Activated CD8-positive, alpha-beta T cell treated with anti-CD3 and anti-CD28 coated beads, Interleukin-2, amount 10 ng/mL, durations not matched to agents 7 days and 5 days (primary cell): ENCODE data around the gene CAB39L. TPM values are rescaled to one million over a fixed set of nuclear protein-coding genes. Genes with fewer than 3 reads are reported as not detected.

Experiments
- ATAC-seq: fragments of 150-1000 bp; cut with Tn5 transposase; one replicate; pipeline ENCODE4 v1.10.0; 2021; ENCODE audit warnings: moderate library complexity
- CTCF ChIA-PET: fragments of 350-600 bp; sonication (Branson Sonifier 250); formaldehyde crosslinking; loops from one replicate; lab custom pipeline; 2021; ENCODE audit warnings: antibody characterized with exemption; lab: Charles Lee
- POLR2A ChIA-PET: fragments of 350-600 bp; sonication (Branson Sonifier 250); formaldehyde crosslinking; loops from one replicate; lab custom pipeline; 2021; ENCODE audit warnings: antibody characterized with exemption; lab: Charles Lee
- DNase-seq: peaks from one replicate; pipeline ENCODE4 v3.0.0-alpha.2; 2020
- H3K27ac Mint-ChIP-seq: one replicate; pipeline ENCODE4 v1.8.0; 2021; ENCODE audit warnings: mild to moderate bottlenecking, mixed read lengths
- H3K27me3 Mint-ChIP-seq: one replicate; pipeline ENCODE4 v1.8.0; 2021; ENCODE audit warnings: low read depth, mixed read lengths
- H3K36me3 Mint-ChIP-seq: one replicate; pipeline ENCODE4 v1.8.0; 2021; ENCODE audit warnings: low read depth, mixed read lengths
- H3K4me1 Mint-ChIP-seq: one replicate; pipeline ENCODE4 v1.8.0; 2021; ENCODE audit warnings: low read depth, mixed read lengths
- H3K4me3 Mint-ChIP-seq: one replicate; pipeline ENCODE4 v1.8.0; 2021; ENCODE audit warnings: mild to moderate bottlenecking, mixed read lengths
- H3K9me3 Mint-ChIP-seq: one replicate; pipeline ENCODE4 v1.8.0; 2022; ENCODE audit warnings: mixed read lengths; ENCODE audit not compliant: insufficient read depth
- total RNA-seq, 2 experiments: library from RNA; stranded (reverse); gene quantifications; one replicate each; pipeline ENCODE4 v1.2.3, GENCODE V29; 2021

The CAB39L gene
- total RNA-seq, 2 experiments from 2014 or later: 2.3 to 2.6 TPM

DNA sequence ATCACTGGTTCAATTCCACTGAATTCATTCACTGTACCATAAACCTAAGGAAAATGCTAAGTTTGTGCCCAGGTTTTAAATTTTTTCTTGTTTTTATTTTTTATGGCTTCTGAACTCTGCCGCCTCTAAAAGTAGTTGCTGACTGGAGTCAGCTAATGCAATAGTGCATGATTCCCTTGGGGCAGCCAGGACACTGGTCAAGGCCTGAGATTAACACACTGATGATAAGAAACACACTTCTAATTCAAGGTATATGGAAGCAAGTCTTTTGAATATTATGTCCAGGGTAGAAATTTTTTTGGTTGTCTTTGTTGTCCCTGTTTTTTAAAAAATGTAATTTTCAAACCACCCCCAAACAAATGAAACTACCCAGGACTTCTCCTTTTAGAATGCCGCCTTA lies 123.9 kb downstream of the CAB39L start:
- ChIA-PET CTCF (no interaction called here), POLR2A (no interaction called here)
- Mint-ChIP-seq H3K27me3 (peaks cover 2% of the 10 kb centered on the region), H3K9me3 (no peaks in the 10 kb centered on the region), H3K36me3 (no peaks in the 10 kb centered on the region), H3K27ac (no peak overlapping the region), H3K4me3 (no peak overlapping the region), H3K4me1 (peaks cover 14% of the 10 kb centered on the region)
- DNase-seq (no peak), ATAC-seq (no peak)

DNA sequence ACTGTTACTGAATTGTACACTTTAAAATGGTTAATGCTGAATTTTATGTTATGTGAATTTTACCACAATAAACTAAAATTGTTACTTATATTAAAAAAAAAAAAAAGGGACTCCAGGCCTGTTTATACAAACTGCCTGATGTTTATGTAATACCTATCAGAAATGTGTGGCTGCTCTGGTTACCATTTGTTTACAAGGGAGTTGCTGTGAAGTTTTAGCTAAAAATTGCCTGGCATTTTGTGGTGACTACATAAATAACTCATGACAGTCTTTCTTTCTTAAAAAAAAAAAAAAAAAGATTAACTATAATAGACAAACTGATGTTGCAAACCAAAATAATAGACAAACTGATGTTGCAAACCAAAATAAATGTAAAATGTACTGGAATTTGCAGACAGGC lies 124.3 kb downstream of the CAB39L start:
- Mint-ChIP-seq H3K4me1 (peaks cover 14% of the 10 kb centered on the region), H3K27me3 (peaks cover 2% of the 10 kb centered on the region), H3K36me3 (no peaks in the 10 kb centered on the region), H3K4me3 (no peak overlapping the region), H3K27ac (no peak overlapping the region), H3K9me3 (no peaks in the 10 kb centered on the region)
- DNase-seq (no peak), ATAC-seq (no peak)
- ChIA-PET CTCF (no interaction called here), POLR2A (no interaction called here)

DNA sequence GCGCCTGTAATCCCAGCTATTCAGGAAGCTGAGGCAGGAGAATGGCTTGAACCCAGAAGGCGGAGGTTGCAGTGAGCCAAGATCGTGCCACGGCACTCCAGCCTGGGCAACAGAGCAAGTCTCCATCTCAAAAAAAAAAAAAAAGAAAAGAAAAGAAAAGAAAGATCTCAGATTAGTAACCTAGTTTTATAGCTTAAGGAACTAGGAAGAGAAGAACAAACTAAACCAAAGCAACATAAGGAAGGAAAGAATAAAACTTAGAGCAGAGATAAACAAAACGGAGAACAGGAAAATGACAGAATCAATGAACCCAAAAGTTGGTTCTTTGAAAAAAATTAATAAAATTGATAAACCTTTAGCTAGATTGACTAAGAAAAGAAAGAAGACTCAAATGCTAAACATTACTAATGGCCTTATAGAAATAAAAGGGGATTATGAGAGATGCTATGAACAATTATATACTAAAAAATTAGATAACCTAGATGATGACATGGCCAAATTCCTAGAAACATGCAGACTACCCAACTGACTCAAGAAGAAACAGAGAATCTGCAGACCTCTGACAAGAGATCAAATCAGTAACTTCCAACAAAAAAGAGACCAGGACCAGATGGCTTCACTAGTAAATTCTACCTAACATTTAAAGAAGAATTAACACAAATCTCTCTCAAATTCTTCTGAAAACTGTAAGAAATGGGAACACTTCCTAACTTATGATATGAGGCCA lies 127.9 kb downstream of the CAB39L start:
- CTCF ChIA-PET: no interaction called here
- Mint-ChIP-seq H3K4me3 (no peak overlapping the region), H3K9me3 (no peaks in the 10 kb centered on the region), H3K4me1 (peaks cover 8% of the 10 kb centered on the region), H3K27ac (no peak overlapping the region), H3K27me3 (peaks cover 2% of the 10 kb centered on the region), H3K36me3 (no peaks in the 10 kb centered on the region)
- POLR2A ChIA-PET: no interaction called here
- DNase-seq (no peak), ATAC-seq (no peak)

DNA sequence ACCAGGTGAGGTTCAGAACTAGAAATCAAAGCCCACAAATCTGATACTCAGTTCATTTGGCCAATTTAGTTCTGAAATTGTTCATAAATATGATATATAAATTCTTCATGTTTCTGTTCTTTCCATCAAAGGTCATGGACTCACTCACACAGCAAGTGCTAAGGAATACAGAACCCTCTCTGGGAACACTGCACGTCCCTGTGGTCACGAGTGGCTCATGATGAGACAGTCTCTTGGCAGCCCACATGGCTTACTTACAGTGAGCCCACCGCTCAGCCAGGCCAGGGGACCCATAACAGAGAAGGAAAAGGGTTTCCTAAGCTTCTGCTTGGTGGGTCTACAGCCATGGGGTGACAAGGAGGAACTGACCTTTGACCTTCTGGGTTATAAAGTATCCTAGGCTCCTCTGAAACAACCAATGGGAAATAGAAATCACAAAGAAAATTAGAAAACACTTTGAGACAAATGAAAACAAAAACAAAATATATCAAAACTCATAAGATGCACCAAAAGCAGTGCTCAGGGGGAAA lies 128.8 kb downstream of the CAB39L start:
- Mint-ChIP-seq H3K36me3 (no peaks in the 10 kb centered on the region), H3K27me3 (peaks cover 2% of the 10 kb centered on the region), H3K4me1 (no peaks in the 10 kb centered on the region), H3K27ac (no peak overlapping the region), H3K4me3 (no peak overlapping the region), H3K9me3 (no peaks in the 10 kb centered on the region)
- DNase-seq (no peak), ATAC-seq (no peak)
- CTCF ChIA-PET: no interaction called here
- POLR2A ChIA-PET: no interaction called here

DNA sequence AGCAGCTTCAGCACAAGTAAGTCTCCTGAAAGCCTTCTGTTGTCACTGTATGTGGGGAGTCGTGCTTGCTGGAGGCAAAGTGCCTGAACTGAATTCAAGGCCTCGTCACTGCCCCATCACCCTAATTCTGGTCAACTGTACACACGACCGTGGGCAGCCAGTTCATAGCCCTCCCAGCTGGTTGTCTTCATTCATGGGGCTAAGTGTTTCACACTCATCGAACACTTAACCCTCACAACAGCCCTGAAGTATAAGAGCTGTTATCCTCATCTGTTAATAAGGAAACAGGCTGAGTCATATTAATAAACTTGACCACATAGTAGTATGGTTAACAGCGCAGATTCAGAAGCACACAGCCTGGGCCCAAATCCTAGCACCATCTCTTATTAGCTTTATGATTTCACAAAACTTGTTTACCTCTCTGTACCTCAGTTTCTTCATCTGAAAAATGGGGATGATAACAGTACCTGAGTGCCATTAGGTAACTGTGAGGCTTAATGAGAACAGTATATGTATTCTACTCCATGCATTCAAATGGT lies 129.5 kb downstream of the CAB39L start:
- POLR2A ChIA-PET: interaction anchor here (0.5 kb wide), 1 partner anchor 173 kb away, joined by 4 read pairs; no protein-coding TSS in a partner anchor
- Mint-ChIP-seq H3K9me3 (no peaks in the 10 kb centered on the region), H3K36me3 (no peaks in the 10 kb centered on the region), H3K27ac (no peak overlapping the region), H3K27me3 (peaks cover 2% of the 10 kb centered on the region), H3K4me3 (no peak overlapping the region), H3K4me1 (no peaks in the 10 kb centered on the region)
- ATAC-seq (no peak), DNase-seq (no peak)
- CTCF ChIA-PET: interaction anchor here (1.0 kb wide), 1 partner anchor 292 kb away, joined by 3 read pairs; no protein-coding TSS in a partner anchor

DNA sequence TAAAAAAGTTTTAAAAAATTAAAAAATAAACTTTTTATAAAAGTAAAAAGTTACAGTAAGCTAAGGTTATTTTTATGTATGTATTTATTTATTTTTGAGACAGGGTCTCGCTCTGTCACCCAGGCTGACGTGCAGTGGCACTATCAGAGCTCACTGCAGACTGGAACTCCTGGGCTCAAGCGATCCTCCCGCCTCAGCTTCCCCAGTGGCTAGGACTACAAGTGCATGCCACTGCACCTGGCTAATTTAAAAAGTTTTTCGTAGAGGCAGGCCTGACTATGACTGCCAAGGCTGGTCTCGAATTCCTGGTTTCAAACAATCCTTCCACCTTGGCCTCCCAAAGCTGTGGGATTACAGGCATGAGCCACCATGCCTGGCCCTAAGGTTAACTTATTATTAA lies 132.0 kb downstream of the CAB39L start:
- ChIA-PET POLR2A (no interaction called here), CTCF (no interaction called here)
- H3K36me3 Mint-ChIP-seq: no peaks in the 10 kb centered on the region
- no peak overlapping the region for H3K27ac Mint-ChIP-seq
- H3K4me1 Mint-ChIP-seq: no peaks in the 10 kb centered on the region
- ATAC-seq (no peak), DNase-seq (no peak)
- H3K27me3 Mint-ChIP-seq: peaks cover 2% of the 10 kb centered on the region
- no peak overlapping the region for H3K4me3 Mint-ChIP-seq
- no peaks in the 10 kb centered on the region for H3K9me3 Mint-ChIP-seq

DNA sequence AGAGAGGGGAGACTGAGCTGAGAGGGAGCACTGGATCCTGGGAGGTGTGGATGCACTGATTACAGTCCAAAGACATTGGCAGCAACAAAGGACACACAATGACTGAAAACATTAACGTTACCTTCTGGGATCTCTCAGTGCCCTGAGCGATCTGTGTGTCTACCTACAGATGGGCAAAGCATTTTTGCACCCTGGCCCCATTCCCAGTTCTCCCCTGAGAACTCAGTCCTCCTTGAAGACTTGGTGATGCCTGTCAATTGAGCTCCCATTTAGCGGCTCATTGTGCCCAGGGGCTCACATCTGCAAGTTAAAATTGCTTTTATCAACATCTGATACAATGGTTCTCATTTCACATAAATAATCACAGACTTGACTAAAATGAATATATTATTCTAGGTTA lies 133.6 kb downstream of the CAB39L start:
- no peak overlapping the region for H3K4me3 Mint-ChIP-seq
- no peaks in the 10 kb centered on the region for H3K36me3 Mint-ChIP-seq
- DNase-seq: no peak
- ChIA-PET POLR2A (no interaction called here), CTCF (no interaction called here)
- H3K27me3 Mint-ChIP-seq: no peaks in the 10 kb centered on the region
- no peak overlapping the region for H3K27ac Mint-ChIP-seq
- no peaks in the 10 kb centered on the region for H3K9me3 Mint-ChIP-seq
- no peaks in the 10 kb centered on the region for H3K4me1 Mint-ChIP-seq
- no peak for ATAC-seq

DNA sequence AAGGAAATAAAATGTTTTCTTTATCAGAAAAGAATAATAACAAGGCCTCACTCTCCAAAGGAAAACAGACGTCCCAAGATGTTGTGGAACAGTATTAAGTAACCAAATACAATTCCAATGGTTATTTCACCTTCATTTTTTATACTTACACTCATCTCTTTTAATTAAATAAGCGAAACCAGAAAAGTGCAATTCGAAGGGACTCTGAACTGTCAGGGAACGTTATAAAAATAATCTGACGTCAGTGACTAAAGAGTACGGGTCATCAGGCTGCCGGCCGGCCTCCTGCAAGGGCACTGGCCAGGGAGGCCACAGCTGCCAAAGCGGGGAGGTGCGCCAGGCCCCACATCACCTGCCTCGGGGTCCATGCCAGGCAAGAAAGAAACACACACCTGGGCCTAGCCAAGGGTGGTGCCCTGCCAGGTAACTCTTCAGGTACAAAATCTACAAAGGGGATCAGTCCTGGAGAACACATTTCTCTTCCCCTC lies 134.9 kb downstream of the CAB39L start:
- CTCF ChIA-PET: no interaction called here
- no peak overlapping the region for H3K4me3 Mint-ChIP-seq
- H3K27me3 Mint-ChIP-seq: no peaks in the 10 kb centered on the region
- POLR2A ChIA-PET: no interaction called here
- no peaks in the 10 kb centered on the region for H3K9me3 Mint-ChIP-seq
- H3K27ac Mint-ChIP-seq: no peak overlapping the region
- no peak for ATAC-seq
- no peak for DNase-seq
- no peaks in the 10 kb centered on the region for H3K36me3 Mint-ChIP-seq
- H3K4me1 Mint-ChIP-seq: no peaks in the 10 kb centered on the region

DNA sequence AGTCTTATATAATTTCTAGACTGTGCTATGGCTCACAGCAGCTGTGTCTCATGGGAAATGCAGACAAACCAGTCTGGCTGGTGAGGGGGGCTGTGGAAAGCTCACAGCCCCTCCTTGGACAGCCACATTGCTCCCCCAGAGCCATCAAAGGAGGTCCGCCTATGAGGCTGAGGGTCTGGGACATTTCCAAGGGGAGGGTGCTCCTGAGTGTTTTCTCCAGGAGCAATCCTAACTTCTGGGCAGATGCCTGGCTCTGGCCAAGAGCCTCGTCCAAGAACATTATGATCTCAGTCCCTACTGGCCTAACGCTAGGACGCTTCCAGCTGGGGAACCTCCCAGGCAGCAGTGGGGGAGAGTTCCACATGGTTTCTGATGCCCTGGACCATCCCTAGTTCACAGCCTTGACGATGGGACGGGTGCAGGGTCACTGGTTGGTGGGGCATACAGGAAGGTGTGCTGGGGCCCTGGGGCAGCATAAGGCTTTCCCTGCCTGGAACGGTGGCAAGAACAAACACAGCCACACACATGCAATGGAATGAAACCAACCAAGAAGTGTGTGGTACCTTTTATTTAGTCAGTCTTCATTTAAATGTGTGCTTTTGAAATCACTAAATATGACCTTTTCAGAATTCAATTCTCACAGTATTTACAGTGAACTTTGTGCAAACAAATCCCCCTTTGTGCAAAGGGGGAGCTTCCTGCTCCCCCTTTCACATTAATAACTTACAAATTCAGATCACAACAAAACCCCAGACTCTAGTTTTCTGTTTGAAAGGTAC lies 135.6 kb downstream of the CAB39L start:
- H3K36me3 Mint-ChIP-seq: no peaks in the 10 kb centered on the region
- no peaks in the 10 kb centered on the region for H3K4me1 Mint-ChIP-seq
- ChIA-PET POLR2A (no interaction called here), CTCF (interaction anchor here (1.3 kb wide), 1 partner anchor 15 kb away, joined by 4 read pairs; no protein-coding TSS in a partner anchor)
- DNase-seq (no peak), ATAC-seq (no peak)
- H3K9me3 Mint-ChIP-seq: no peaks in the 10 kb centered on the region
- no peak overlapping the region for H3K4me3 Mint-ChIP-seq
- H3K27ac Mint-ChIP-seq: no peak overlapping the region
- H3K27me3 Mint-ChIP-seq: no peaks in the 10 kb centered on the region

DNA sequence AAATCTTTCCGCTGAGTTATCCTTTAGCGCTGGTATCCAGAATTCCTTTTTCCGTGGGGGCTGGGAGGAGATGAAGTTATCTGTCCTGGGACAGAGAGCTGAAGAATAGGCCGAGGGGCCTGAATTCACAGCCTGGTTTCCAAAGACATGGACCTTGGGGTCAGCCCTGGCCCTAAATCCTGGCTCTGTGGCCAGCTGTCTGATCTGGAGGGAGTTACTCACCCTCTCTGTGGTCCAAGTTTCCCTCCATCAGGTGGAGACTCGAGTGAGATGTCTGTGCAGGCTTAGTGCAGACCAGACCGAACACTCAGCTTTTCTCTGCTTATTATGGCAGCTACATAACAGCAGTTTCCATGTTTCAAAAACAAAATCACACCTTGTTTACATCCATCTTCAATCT lies 136.5 kb downstream of the CAB39L start:
- Mint-ChIP-seq H3K27ac (no peak overlapping the region), H3K27me3 (no peaks in the 10 kb centered on the region), H3K4me1 (peaks cover 5% of the 10 kb centered on the region), H3K9me3 (no peaks in the 10 kb centered on the region), H3K36me3 (no peaks in the 10 kb centered on the region), H3K4me3 (no peak overlapping the region)
- ChIA-PET CTCF (interaction anchor here (1.3 kb wide), 1 partner anchor 15 kb away, joined by 4 read pairs; no protein-coding TSS in a partner anchor), POLR2A (no interaction called here)
- no peak for DNase-seq
- no peak for ATAC-seq

DNA sequence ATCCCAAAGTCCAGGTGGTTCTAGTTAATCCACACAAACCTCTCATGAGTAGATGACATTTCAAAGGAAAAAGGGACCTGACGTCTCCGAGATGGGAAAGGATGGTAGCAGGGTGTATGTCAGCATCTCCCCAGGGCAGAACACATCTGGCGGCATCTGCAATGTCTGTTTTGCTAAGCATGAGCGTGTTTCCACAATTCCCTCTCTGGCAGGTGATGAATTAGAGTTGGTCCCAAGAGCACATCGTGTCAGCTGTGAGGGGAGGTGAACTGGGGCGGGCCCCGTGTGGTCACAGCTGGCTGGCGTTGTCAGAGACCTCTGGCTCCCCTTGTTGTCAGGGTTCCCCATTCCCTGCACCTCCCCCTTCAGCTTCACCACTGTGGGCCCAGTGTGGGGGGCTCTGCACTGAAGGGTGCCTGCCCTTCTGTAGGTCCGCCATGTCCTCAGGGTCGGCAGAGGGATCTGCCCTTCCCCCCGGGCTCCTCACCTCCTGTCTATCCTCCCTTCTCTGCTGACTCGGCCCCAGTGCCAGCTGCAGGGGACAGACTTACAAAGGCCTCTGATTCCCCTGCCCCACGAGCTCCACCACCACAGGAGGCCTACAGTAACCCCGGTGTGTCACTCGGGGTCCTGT lies 138.0 kb downstream of the CAB39L start:
- Mint-ChIP-seq H3K4me3 (no peak overlapping the region), H3K27me3 (no peaks in the 10 kb centered on the region), H3K36me3 (no peaks in the 10 kb centered on the region), H3K4me1 (peaks cover 17% of the 10 kb centered on the region), H3K27ac (no peak overlapping the region), H3K9me3 (no peaks in the 10 kb centered on the region)
- POLR2A ChIA-PET: no interaction called here
- CTCF ChIA-PET: no interaction called here
- no peak for DNase-seq
- ATAC-seq: no peak
